Measurements from ENCODE around the gene PRKCZ. TPM values are rescaled to one million over a fixed set of nuclear protein-coding genes. Genes with fewer than 3 reads are reported as not detected.

PRKCZ gene
- polyA plus RNA-seq, 1 of the 3 experiments (the other 2 are of a cell fraction): 24.2 TPM

DNA sequence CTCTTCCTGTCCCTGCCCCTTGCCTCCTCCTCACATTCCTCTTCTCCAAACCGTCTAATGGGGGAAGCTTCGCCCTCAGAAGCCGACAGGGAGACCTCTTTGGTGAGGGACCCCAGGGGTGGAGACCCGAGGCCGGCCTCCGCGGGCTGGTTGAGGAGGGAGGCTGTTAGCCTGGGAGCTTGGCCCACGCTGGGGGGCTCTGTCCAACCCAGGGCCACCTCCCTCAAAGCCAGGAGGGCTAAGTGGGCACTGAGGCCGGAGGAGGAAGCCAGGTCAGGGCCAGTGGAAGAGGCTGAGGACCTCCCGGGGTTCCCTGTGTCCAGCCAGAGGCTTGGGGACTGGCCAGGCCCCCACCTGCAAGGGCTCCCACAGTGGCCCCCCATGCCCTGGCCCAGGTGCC lies 25.8 kb upstream of the PRKCZ start:
- no peak overlapping the region for H3K9ac ChIP-seq
- no peak overlapping the region for H3K27ac ChIP-seq (ENCODE audit: low read depth in 2 of 2, low read length in 1 of 2)
- no peaks in the 10 kb centered on the region for H4K20me1 ChIP-seq (ENCODE audit: insufficient read depth)
- no peaks in the 10 kb centered on the region for H3K79me2 ChIP-seq (ENCODE audit: insufficient read depth)
- POLR2A ChIA-PET: no interaction called here
- WGBS (ENCODE audit: low lambda C conversion rate): 68% methylated on average over 4 of the region's 10 CpGs
- H3K27me3 ChIP-seq (ENCODE audit: insufficient read depth): peaks cover 7% of the 10 kb centered on the region; the same call in 1 of the 2 replicates
- no peak for TF ChIP-seq TEAD4 (IDR thresholded peaks at IDR 0.05; ENCODE audit: borderline replicate concordance, insufficient read depth)
- TF ChIP-seq, protein P1, sequence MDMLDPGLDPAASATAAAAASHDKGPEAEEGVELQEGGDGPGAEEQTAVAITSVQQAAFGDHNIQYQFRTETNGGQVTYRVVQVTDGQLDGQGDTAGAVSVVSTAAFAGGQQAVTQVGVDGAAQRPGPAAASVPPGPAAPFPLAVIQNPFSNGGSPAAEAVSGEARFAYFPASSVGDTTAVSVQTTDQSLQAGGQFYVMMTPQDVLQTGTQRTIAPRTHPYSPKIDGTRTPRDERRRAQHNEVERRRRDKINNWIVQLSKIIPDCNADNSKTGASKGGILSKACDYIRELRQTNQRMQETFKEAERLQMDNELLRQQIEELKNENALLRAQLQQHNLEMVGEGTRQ (IDR thresholded peaks at IDR 0.05; ENCODE audit: borderline replicate concordance, low read depth, low read length): no peak
- TF ChIP-seq, protein P2, sequence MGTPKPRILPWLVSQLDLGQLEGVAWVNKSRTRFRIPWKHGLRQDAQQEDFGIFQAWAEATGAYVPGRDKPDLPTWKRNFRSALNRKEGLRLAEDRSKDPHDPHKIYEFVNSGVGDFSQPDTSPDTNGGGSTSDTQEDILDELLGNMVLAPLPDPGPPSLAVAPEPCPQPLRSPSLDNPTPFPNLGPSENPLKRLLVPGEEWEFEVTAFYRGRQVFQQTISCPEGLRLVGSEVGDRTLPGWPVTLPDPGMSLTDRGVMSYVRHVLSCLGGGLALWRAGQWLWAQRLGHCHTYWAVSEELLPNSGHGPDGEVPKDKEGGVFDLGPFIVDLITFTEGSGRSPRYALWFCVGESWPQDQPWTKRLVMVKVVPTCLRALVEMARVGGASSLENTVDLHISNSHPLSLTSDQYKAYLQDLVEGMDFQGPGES (IDR thresholded peaks at IDR 0.05; ENCODE audit: low read depth, low read length): no peak
- TF ChIP-seq, protein P3, sequence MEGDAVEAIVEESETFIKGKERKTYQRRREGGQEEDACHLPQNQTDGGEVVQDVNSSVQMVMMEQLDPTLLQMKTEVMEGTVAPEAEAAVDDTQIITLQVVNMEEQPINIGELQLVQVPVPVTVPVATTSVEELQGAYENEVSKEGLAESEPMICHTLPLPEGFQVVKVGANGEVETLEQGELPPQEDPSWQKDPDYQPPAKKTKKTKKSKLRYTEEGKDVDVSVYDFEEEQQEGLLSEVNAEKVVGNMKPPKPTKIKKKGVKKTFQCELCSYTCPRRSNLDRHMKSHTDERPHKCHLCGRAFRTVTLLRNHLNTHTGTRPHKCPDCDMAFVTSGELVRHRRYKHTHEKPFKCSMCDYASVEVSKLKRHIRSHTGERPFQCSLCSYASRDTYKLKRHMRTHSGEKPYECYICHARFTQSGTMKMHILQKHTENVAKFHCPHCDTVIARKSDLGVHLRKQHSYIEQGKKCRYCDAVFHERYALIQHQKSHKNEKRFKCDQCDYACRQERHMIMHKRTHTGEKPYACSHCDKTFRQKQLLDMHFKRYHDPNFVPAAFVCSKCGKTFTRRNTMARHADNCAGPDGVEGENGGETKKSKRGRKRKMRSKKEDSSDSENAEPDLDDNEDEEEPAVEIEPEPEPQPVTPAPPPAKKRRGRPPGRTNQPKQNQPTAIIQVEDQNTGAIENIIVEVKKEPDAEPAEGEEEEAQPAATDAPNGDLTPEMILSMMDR (IDR thresholded peaks at IDR 0.05): no peak
- TF ChIP-seq NRF1 (IDR thresholded peaks at IDR 0.05; ENCODE audit: low read depth, low read length): no peak
- TF ChIP-seq MEF2A (IDR thresholded peaks at IDR 0.05; ENCODE audit: borderline replicate concordance, low read depth): no peak
- TF ChIP-seq EZH2phosphoT487 (IDR thresholded peaks at IDR 0.05; ENCODE audit: borderline replicate concordance, low read depth): no peak
- H3F3A ChIP-seq (replicated peaks; ENCODE audit: insufficient read depth): no peaks in the 10 kb centered on the region
- H3K4me1 ChIP-seq (ENCODE audit: control insufficient read depth in 1 of 2, insufficient read depth in 2 of 2, low read depth in 1 of 2, low read length in 1 of 2): no peaks in the 10 kb centered on the region; a peak in 1 of 4 replicates
- DNase-seq: no peak
- H3K4me3 ChIP-seq (ENCODE audit: low read depth in 2 of 2, low read length in 1 of 2): no peak overlapping the region
- H3K9me3 ChIP-seq: no peaks in the 10 kb centered on the region
- H3K4me2 ChIP-seq: no peak overlapping the region
- CTCF ChIA-PET: interaction anchor here (2.4 to 7.1 kb wide), 2 partner anchors 21 to 64 kb away, joined by 6 to 63 read pairs; no protein-coding TSS in a partner anchor
- no peak overlapping the region for H2AFZ ChIP-seq (ENCODE audit: low read depth)
- no peaks in the 10 kb centered on the region for H3K9me2 ChIP-seq
- H3K36me3 ChIP-seq (replicated peaks in 1 of 2; ENCODE audit: control insufficient read depth in 1 of 2, insufficient read depth in 2 of 2, low read length in 1 of 2): no peaks in the 10 kb centered on the region

DNA sequence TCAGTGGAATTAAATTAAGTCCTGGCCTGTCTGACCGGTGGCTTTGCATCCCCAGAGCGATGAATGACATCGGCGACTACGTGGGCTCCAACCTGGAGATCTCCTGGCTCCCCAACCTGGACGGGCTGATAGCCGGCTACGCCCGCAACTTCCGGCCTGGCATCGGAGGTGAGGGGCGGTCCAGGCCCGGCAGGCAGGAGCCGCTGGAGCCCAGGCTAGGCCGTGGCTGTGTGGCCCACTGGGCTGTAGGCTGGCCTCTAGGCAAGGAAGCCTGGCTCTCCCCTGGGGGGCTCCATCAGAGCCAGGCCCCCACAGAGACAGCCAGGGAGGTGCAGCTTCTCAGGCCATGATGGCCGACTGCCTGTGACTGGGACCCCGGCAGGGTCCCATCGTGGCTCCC lies 25.3 kb upstream of the PRKCZ start:
- Histone ChIP-seq H3K4me1 (ENCODE audit: control insufficient read depth in 1 of 2, insufficient read depth in 2 of 2, low read depth in 1 of 2, low read length in 1 of 2) (no peaks in the 10 kb centered on the region), H3K27me3 (ENCODE audit: insufficient read depth) (peaks cover 3% of the 10 kb centered on the region; the same call in 1 of the 2 replicates), H2AFZ (ENCODE audit: low read depth) (no peak overlapping the region), H3K9me3 (no peaks in the 10 kb centered on the region), H3F3A (replicated peaks; ENCODE audit: insufficient read depth) (no peaks in the 10 kb centered on the region), H3K9ac (no peak overlapping the region), H3K36me3 (replicated peaks in 1 of 2; ENCODE audit: control insufficient read depth in 1 of 2, insufficient read depth in 2 of 2, low read length in 1 of 2) (no peaks in the 10 kb centered on the region), H4K20me1 (ENCODE audit: insufficient read depth) (no peaks in the 10 kb centered on the region), H3K4me3 (ENCODE audit: low read depth in 2 of 2, low read length in 1 of 2) (no peak overlapping the region), H3K4me2 (no peak overlapping the region), H3K9me2 (no peaks in the 10 kb centered on the region), H3K27ac (ENCODE audit: low read depth in 2 of 2, low read length in 1 of 2) (no peak overlapping the region), H3K79me2 (ENCODE audit: insufficient read depth) (no peaks in the 10 kb centered on the region)
- TF ChIP-seq SMC3 (IDR thresholded peaks at IDR 0.05; ENCODE audit: low read depth, low read length) (no peak), GABPA (IDR thresholded peaks at IDR 0.05; ENCODE audit: low read depth) (no peak), ELF1 (IDR thresholded peaks at IDR 0.05) (no peak)
- ChIA-PET CTCF (interaction anchor here (1.0 to 7.1 kb wide), 4 partner anchors 20 to 81 kb away, joined by 3 to 63 read pairs (median 4); no protein-coding TSS in a partner anchor), POLR2A (no interaction called here)
- no peak for DNase-seq
- WGBS (ENCODE audit: low lambda C conversion rate): 80% methylated on average over 7 of the region's 18 CpGs

All from SK-N-SH (cell line).